SKM-1 (cell line): ENCODE data around the gene SBNO2.
A peak's percentile ranks its signal among the peaks of the same experiment; 100 is the strongest.

Source experiments
- DNase-seq: peaks from one replicate; lab custom pipeline; 2025; ENCODE audit not compliant: unreplicated experiment; lab: John Stamatoyannopoulos, UW

The SBNO2 gene

DNA sequence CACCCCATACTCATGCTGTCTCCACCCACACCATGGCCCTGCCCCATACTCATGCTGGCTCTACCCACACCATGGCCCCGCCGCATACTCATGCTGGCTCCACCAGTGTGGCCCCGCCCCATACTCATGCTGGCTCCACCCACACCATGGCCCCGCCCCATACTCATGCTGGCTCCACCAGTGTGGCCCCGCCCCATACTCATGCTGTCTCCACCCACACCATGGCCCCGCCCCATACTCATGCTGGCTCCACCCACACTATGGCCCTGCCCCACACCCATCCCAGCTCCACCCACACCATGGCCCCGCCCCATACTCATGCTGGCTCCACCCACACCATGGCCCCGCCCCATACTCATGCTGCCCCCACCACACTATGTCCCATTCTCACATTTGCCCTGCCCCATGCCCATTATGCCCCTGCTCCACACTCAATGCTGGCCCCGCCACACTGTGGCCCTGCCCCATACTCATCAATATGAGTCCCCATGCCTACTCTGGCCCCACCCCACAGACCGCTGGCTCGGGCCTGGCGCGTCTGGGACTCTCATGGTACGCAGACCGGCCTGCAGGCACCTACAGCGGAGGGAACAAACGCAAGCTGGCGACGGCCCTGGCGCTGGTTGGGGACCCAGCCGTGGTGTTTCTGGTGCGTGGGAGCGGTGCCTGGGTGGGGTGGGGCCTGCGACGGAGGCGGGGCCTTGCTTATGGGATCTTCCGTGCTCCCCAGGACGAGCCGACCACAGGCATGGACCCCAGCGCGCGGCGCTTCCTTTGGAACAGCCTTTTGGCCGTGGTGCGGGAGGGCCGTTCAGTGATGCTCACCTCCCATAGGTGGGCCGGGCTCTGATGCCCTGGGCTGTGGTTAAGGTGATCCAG is 110.8 kb downstream of the SBNO2 start:
- peak; percentile 53 for DNase-seq

DNA sequence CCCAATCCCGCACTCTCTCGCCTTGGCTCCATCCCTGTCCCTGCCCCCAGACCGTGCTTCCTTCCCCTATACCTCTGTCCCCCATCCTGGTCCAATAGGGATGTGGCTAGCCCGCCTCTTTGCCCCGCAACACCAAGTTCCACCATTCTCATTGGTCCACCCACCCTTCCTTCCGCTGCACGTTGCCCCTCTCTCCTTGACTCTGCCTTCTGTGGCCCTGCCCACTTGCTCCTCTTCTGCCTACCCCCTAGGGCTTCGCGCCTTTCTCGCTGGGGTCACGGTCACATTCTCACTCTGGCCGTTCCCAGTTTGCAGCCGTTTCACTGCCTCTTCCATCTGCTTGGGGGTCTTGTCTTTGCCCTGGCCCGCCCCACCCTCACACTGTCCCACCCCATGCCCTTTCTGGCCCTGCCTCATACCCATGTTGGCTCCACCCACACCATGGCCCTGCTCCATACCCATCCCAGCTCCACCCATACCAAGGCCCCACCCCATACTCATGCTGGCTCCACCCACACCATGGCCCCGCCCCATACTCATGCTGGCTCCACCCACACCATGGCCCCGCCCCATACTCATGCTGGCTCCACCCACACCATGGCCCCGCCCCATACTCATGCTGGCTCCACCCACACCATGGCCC is 111.6 kb downstream of the SBNO2 start:
- DNase-seq, result peak; percentile 53

DNA sequence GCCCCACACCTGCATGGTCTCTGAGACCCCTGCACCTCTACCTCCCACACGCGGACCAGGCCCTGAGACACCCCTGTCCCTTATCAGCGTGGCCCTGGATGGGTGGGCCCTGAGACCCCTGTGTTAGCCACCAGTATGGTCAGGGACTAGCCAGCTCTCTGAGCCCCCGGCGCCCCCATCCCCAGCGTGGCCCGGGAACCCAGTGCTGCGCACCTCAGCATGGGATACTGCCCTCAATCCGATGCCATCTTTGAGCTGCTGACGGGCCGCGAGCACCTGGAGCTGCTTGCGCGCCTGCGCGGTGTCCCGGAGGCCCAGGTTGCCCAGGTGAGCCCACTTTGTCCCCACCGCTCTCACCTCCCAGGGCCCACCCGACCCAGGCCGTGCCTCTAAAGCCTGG is 112.1 kb downstream of the SBNO2 start:
- no peak for DNase-seq

DNA sequence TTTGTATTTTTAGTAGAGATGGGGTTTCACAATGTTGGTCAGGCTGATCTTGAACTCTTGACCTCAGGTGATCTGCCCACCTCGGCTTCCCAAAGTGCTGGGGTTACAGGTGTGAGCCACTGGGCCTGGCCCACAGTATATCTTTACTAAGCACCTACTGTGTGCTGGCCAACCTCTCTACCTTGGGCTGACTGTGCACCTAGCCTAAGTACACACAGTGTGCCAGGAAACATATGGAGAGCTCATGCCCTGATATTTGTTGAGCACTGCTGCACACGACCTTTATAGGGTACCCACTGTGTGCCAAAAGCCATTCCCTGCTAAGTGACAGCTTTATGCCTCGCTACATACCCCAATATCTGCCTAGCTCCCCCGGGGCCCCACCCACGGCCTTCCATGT is 113.4 kb downstream of the SBNO2 start:
- DNase-seq, result no peak

DNA sequence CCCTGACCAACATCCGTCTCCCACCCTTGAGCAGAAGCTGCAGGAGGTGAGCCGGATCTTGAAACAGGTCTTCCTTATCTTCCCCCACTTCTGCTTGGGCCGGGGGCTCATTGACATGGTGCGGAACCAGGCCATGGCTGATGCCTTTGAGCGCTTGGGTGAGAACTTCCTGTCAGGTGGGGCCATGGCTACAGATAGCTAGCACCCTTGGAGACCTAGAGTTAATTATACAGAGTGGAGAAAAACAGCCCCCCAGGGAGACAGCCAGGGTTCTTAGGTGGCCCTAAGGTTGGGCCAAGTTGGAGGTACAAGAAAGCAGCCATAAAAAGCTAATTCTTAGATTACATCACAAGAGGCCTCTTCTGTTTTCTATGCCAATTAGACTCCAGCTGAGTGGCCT is 116.0 kb downstream of the SBNO2 start:
- DNase-seq, result no peak
